Peyer's patch (tissue), 4 donors: ENCODE results near the gene NLGN4X.

Source experiments
- CTCF ChIP-seq, 6 experiments: fragments of 450-650 bp in 4 of 6; fragments of 200-600 bp in 2 of 6; sonication (generic) in 1 of 6; IDR thresholded peaks; one replicate each; pipeline ENCODE4 v1.5.1; 2017 to 2019; ENCODE audit warnings: antibody characterized with exemption in 6 of 6, mild to moderate bottlenecking in 3 of 6, moderate library complexity in 1 of 6
- POLR2A ChIP-seq, 2 donors: fragments of 450-650 bp; IDR thresholded peaks; one replicate each; pipeline ENCODE4 v1.5.1; 2017; ENCODE audit warnings: antibody characterized with exemption in 2 of 2, mild to moderate bottlenecking in 2 of 2, moderate library complexity in 2 of 2

GRCh38 chrX:6129195-6129594 lies 99.5 kb downstream of the NLGN4X start:
- TF ChIP-seq POLR2A (IDR thresholded peaks at IDR 0.05) = no peak
- TF ChIP-seq CTCF (IDR thresholded peaks at IDR 0.05) = no peak
